HEK293 (cell line): ENCODE measurements around the gene H2BK1.

Experiments used
- CTCF ChIP-seq: fragments of 450-650 bp; formaldehyde crosslinking; IDR thresholded peaks from 2 replicates; pipeline ENCODE4 v1.5.1; 2016; ENCODE audit warnings: missing biosample characterization, missing genetic modification characterization
- PATZ1 ChIP-seq: fragments of 450-650 bp; formaldehyde crosslinking; IDR thresholded peaks from 2 replicates; pipeline ENCODE4 v1.5.1; 2016; ENCODE audit warnings: missing biosample characterization, missing genetic modification characterization
- PRDM2 ChIP-seq: fragments of 450-650 bp; formaldehyde crosslinking; IDR thresholded peaks from 2 replicates; pipeline ENCODE4 v1.5.1; 2016; ENCODE audit warnings: missing biosample characterization, missing genetic modification characterization, borderline replicate concordance
- SCRT2 ChIP-seq: fragments of 450-650 bp; formaldehyde crosslinking; IDR thresholded peaks from 2 replicates; pipeline ENCODE4 v1.5.1; 2016; ENCODE audit warnings: missing biosample characterization, missing genetic modification characterization
- WT1 ChIP-seq: fragments of 450-650 bp; formaldehyde crosslinking; IDR thresholded peaks from 2 replicates; pipeline ENCODE4 v1.5.1; 2016; ENCODE audit warnings: missing biosample characterization, missing genetic modification characterization
- ZBTB11 ChIP-seq: fragments of 450-650 bp; formaldehyde crosslinking; conservative IDR thresholded peaks from 2 replicates; pipeline ENCODE4 v1.5.1; 2016; ENCODE audit warnings: low read depth, missing biosample characterization, missing genetic modification characterization
- ZBTB26 ChIP-seq: fragments of 450-650 bp; formaldehyde crosslinking; optimal IDR thresholded peaks from 2 replicates; pipeline ENCODE3; 2016; ENCODE audit warnings: missing biosample characterization, mild to moderate bottlenecking, missing genetic modification characterization
- ZEB2 ChIP-seq: fragments of 450-650 bp; formaldehyde crosslinking; IDR thresholded peaks from 2 replicates; pipeline ENCODE4 v1.5.1; 2016; ENCODE audit warnings: missing biosample characterization, missing genetic modification characterization
- ZNF138 ChIP-seq: fragments of 450-650 bp; formaldehyde crosslinking; IDR thresholded peaks from 2 replicates; pipeline ENCODE4 v1.5.1; 2016; ENCODE audit warnings: missing biosample characterization, missing genetic modification characterization, borderline replicate concordance
- ZNF157 ChIP-seq: fragments of 450-650 bp; formaldehyde crosslinking; IDR thresholded peaks from 2 replicates; pipeline ENCODE4 v1.5.1; 2016; ENCODE audit warnings: missing biosample characterization, missing genetic modification characterization
- ZNF174 ChIP-seq: fragments of 450-650 bp; formaldehyde crosslinking; IDR thresholded peaks from 2 replicates; pipeline ENCODE4 v1.5.0; 2017; ENCODE audit warnings: missing biosample characterization, mild to moderate bottlenecking, missing genetic modification characterization
- ZNF2 ChIP-seq: fragments of 450-650 bp; formaldehyde crosslinking; IDR thresholded peaks from 2 replicates; pipeline ENCODE4 v1.5.1; 2016; ENCODE audit warnings: missing biosample characterization, missing genetic modification characterization
- ZNF202 ChIP-seq: fragments of 450-650 bp; formaldehyde crosslinking; IDR thresholded peaks from 2 replicates; pipeline ENCODE4 v1.5.1; 2016; ENCODE audit warnings: missing biosample characterization, missing genetic modification characterization, borderline replicate concordance
- ZNF274 ChIP-seq, 2 experiments: fragments of 200-500 bp in 1 of 2; fragments of 450-650 bp in 1 of 2; sonication (Bioruptor generic) in 1 of 2; formaldehyde crosslinking in 1 of 2; IDR thresholded peaks; 2 replicates each; pipeline versions ENCODE4 v1.5.1 to v1.6.1; 2014 to 2016; ENCODE audit warnings: borderline replicate concordance in 1 of 2, inconsistent platforms in 1 of 2, low read length in 1 of 2, missing biosample characterization in 1 of 2, missing genetic modification characterization in 1 of 2
- ZNF280C ChIP-seq: fragments of 450-650 bp; formaldehyde crosslinking; IDR thresholded peaks from 2 replicates; pipeline ENCODE4 v1.5.1; 2016; ENCODE audit warnings: missing biosample characterization, missing genetic modification characterization
- ZNF585B ChIP-seq: fragments of 450-650 bp; formaldehyde crosslinking; IDR thresholded peaks from 2 replicates; pipeline ENCODE4 v1.5.1; 2016; ENCODE audit warnings: missing biosample characterization, missing genetic modification characterization
- ZNF596 ChIP-seq: fragments of 450-650 bp; IDR thresholded peaks from 2 replicates; pipeline ENCODE4 v1.5.0; 2018; ENCODE audit warnings: missing biosample characterization, mild to moderate bottlenecking, missing genetic modification characterization, moderate library complexity
- ZNF623 ChIP-seq: fragments of 450-650 bp; formaldehyde crosslinking; IDR thresholded peaks from 2 replicates; pipeline ENCODE4 v1.5.1; 2016; ENCODE audit warnings: missing biosample characterization, missing genetic modification characterization
- ZNF658 ChIP-seq: fragments of 450-650 bp; formaldehyde crosslinking; IDR thresholded peaks from 2 replicates; pipeline ENCODE4; 2016; ENCODE audit warnings: missing biosample characterization, missing genetic modification characterization
- ZNF701 ChIP-seq: fragments of 450-650 bp; formaldehyde crosslinking; IDR thresholded peaks from 2 replicates; pipeline ENCODE4 v1.5.1; 2016; ENCODE audit warnings: missing biosample characterization, missing genetic modification characterization
- ZNF785 ChIP-seq: fragments of 450-650 bp; formaldehyde crosslinking; IDR thresholded peaks from 2 replicates; pipeline ENCODE4 v1.5.1; 2016; ENCODE audit warnings: missing biosample characterization, missing genetic modification characterization

The H2BK1 gene

GRCh38 chr7:151232917-151233701, 22.8 kb upstream of the H2BK1 start (continued):
- TF ChIP-seq ZNF274 (IDR thresholded peaks at IDR 0.05; ENCODE audit: low read length) = no peak
- no peak for TF ChIP-seq ZNF274 (tag by site-specific recombination; IDR thresholded peaks at IDR 0.05; ENCODE audit: borderline replicate concordance)
- no peak; the same call in 1 of the 2 replicates for TF ChIP-seq ZEB2 (tag by site-specific recombination)
- no peak for TF ChIP-seq ZNF585B (tag by site-specific recombination)
- no peak for TF ChIP-seq ZNF785 (tag by site-specific recombination)
- no peak for TF ChIP-seq ZNF596 (tag by site-specific recombination)
- TF ChIP-seq ZNF157 (tag by site-specific recombination) = no peak
- TF ChIP-seq PRDM2 = no peak
- no peak for TF ChIP-seq ZNF658 (tag by site-specific recombination)
- no peak for TF ChIP-seq ZBTB11 (tag by site-specific recombination)
- TF ChIP-seq ZBTB26 (tag by site-specific recombination) = no peak
- TF ChIP-seq ZNF202 = no peak
- no peak for TF ChIP-seq SCRT2 (tag by site-specific recombination)
- TF ChIP-seq ZNF2 = no peak
- TF ChIP-seq ZNF623 (tag by site-specific recombination) = no peak
- TF ChIP-seq PATZ1 (tag by site-specific recombination) = no peak
- TF ChIP-seq ZNF701 (tag by site-specific recombination) = no peak
- no peak for TF ChIP-seq ZNF280C
- TF ChIP-seq CTCF (tag by site-specific recombination) = no peak
- no peak for TF ChIP-seq ZNF174 (tag by site-specific recombination)
- no peak for TF ChIP-seq ZNF138 (tag by site-specific recombination)
- TF ChIP-seq WT1 (tag by site-specific recombination) = no peak
